GM23338 (cell line): ENCODE measurements around the gene HADHA. TPM values are rescaled to one million over a fixed set of nuclear protein-coding genes. Genes with fewer than 3 reads are reported as not detected.

ENCODE experiments used
- ATAC-seq: fragments of 200-7000 bp; cut with Tn5 transposase; 3 replicates; pipeline ENCODE4 v1.9.1; 2020
- DNase-seq: peaks from one replicate; pipeline ENCODE4 v3.0.0-alpha.2; 2015; ENCODE audit warnings: low spot score
- H2AFZ ChIP-seq: fragments of 200-600 bp; sonication (generic); 2 replicates; pipeline ENCODE4 v1.8.0; 2016; ENCODE audit warnings: antibody characterized with exemption, mild to moderate bottlenecking, moderate library complexity
- H3F3A ChIP-seq: fragments of 200-600 bp; sonication (generic); replicated peaks from 2 replicates; pipeline ENCODE4 v1.8.0; 2017; ENCODE audit warnings: antibody characterized with exemption, mixed run types, low read depth
- H3K27ac ChIP-seq: fragments of 200-600 bp; sonication (generic); 2 replicates; pipeline ENCODE4 v1.6.1; 2016; ENCODE audit warnings: low read depth
- H3K27me3 ChIP-seq: fragments of 200-600 bp; sonication (generic); 2 replicates; pipeline ENCODE4 v1.8.0; 2016; ENCODE audit warnings: mild to moderate bottlenecking, mixed run types, moderate library complexity; ENCODE audit not compliant: insufficient read depth
- H3K36me3 ChIP-seq: fragments of 200-600 bp; sonication (generic); 2 replicates; pipeline ENCODE4 v1.8.0; 2016; ENCODE audit warnings: mild to moderate bottlenecking; ENCODE audit not compliant: insufficient read depth
- H3K4me1 ChIP-seq: fragments of 200-600 bp; sonication (generic); 2 replicates; pipeline ENCODE4 v1.8.0; 2016; ENCODE audit warnings: mild to moderate bottlenecking, moderate library complexity; ENCODE audit not compliant: insufficient read depth
- H3K4me2 ChIP-seq: fragments of 200-600 bp; sonication (generic); 2 replicates; pipeline ENCODE4 v1.7.1; 2017; ENCODE audit warnings: mixed run types
- H3K4me3 ChIP-seq: fragments of 200-600 bp; sonication (generic); 2 replicates; pipeline ENCODE4 v1.6.1; 2016; ENCODE audit warnings: mixed run types
- H3K79me2 ChIP-seq: fragments of 200-600 bp; sonication (generic); replicated peaks from 2 replicates; pipeline ENCODE4 v1.8.0; 2017; ENCODE audit warnings: mild to moderate bottlenecking; ENCODE audit not compliant: insufficient read depth
- H3K9me2 ChIP-seq: fragments of 200-600 bp; sonication (generic); 2 replicates; pipeline ENCODE4 v1.8.0; 2017; ENCODE audit not compliant: insufficient read depth
- H4K20me1 ChIP-seq: fragments of 200-600 bp; sonication (generic); replicated peaks from 2 replicates; pipeline ENCODE4 v1.8.0; 2017; ENCODE audit warnings: mild to moderate bottlenecking; ENCODE audit not compliant: insufficient read depth
- H3K27ac Mint-ChIP-seq: 2 replicates; pipeline ENCODE4 v1.8.0; 2020; ENCODE audit warnings: inconsistent platforms, mild to moderate bottlenecking, moderate library complexity, mixed read lengths
- H3K27me3 Mint-ChIP-seq: 3 replicates; pipeline ENCODE4 v1.8.0; 2022; ENCODE audit warnings: low read depth, mild to moderate bottlenecking, moderate library complexity, mixed read lengths, inconsistent platforms; ENCODE audit not compliant: insufficient read depth, poor library complexity
- H3K36me3 Mint-ChIP-seq: 3 replicates; pipeline ENCODE4 v1.8.0; 2021; ENCODE audit warnings: low read depth, mild to moderate bottlenecking, inconsistent platforms, moderate library complexity, mixed read lengths
- H3K4me1 Mint-ChIP-seq: 3 replicates; pipeline ENCODE4 v1.8.0; 2020; ENCODE audit warnings: mild to moderate bottlenecking, inconsistent platforms, mixed read lengths
- H3K4me3 Mint-ChIP-seq: 3 replicates; pipeline ENCODE4 v1.8.0; 2021; ENCODE audit warnings: moderate library complexity, mild to moderate bottlenecking, inconsistent platforms, mixed read lengths
- H3K9me3 Mint-ChIP-seq: 3 replicates; pipeline ENCODE4 v1.8.0; 2020; ENCODE audit warnings: moderate library complexity, mild to moderate bottlenecking, inconsistent platforms, mixed read lengths
- CREB1 ChIP-seq: fragments of 250-450 bp; sonication (Bioruptor Pico); IDR thresholded peaks from 2 replicates; pipeline ENCODE4 v1.5.0; 2020; ENCODE audit warnings: low read depth, mild to moderate bottlenecking, moderate library complexity
- EZH2 ChIP-seq: fragments of 200-600 bp; sonication (generic); IDR thresholded peaks from one replicate; pipeline ENCODE4 v1.8.0; 2017; ENCODE audit warnings: antibody characterized with exemption, mild to moderate bottlenecking, low read depth; ENCODE audit not compliant: unreplicated experiment
- JUNB ChIP-seq: IDR thresholded peaks from one replicate; pipeline ENCODE4 v1.6.1; 2016; ENCODE audit warnings: antibody characterized with exemption; ENCODE audit not compliant: unreplicated experiment
- NANOG ChIP-seq: IDR thresholded peaks from 2 replicates; pipeline ENCODE4 v1.6.1; 2016; ENCODE audit warnings: antibody characterized with exemption, borderline replicate concordance
- POLR2AphosphoS5 ChIP-seq: IDR thresholded peaks from 2 replicates; pipeline ENCODE4 v1.6.1; 2016; ENCODE audit warnings: antibody characterized with exemption, low read depth
- STAT1 ChIP-seq: IDR thresholded peaks from one replicate; pipeline ENCODE4 v1.6.1; 2016; ENCODE audit warnings: antibody characterized with exemption; ENCODE audit not compliant: unreplicated experiment
- ZNF331 ChIP-seq: fragments of 250-450 bp; sonication (Bioruptor Pico); IDR thresholded peaks from 2 replicates; pipeline ENCODE4 v1.5.0; 2020; ENCODE audit warnings: low read depth, mild to moderate bottlenecking, moderate library complexity
- polyA plus RNA-seq: library from polyadenylated mRNA; unstranded; fragments of >200 nt; fragmentation: Nextera tagmentation; extraction: Ambion mirVana; gene quantifications from 2 replicates; pipeline ENCODE4 v1.2.1, GENCODE V29; 2016
- total RNA-seq: library from RNA; depleted of rRNA; stranded (reverse); fragments of >200 nt; shearing (Covaris generic); gene quantifications from 2 replicates; pipeline ENCODE4 v1.2.3, GENCODE V29; 2014
- TF ChIP-seq, protein P1 (sequence below): IDR thresholded peaks from 2 replicates; pipeline ENCODE4 v1.6.1; 2016; ENCODE audit warnings: antibody characterized with exemption
- TF ChIP-seq, protein P2 (sequence below), 2 experiments: fragments of 200-600 bp in 1 of 2; sonication (generic) in 1 of 2; conservative IDR thresholded peaks; 2 replicates each; pipeline versions ENCODE4 v1.5.1 to v1.6.1; 2016 to 2017; ENCODE audit warnings: antibody characterized with exemption in 2 of 2, low read depth in 2 of 2, mild to moderate bottlenecking in 2 of 2, moderate library complexity in 1 of 2
- TF ChIP-seq, protein P3 (sequence below): IDR thresholded peaks from one replicate; pipeline ENCODE4 v1.6.1; 2018; ENCODE audit warnings: antibody characterized with exemption; ENCODE audit not compliant: unreplicated experiment

HADHA gene
- total and polyA plus RNA-seq, 2 experiments from 2014 or later = 63.9 to 92.3 TPM

DNA sequence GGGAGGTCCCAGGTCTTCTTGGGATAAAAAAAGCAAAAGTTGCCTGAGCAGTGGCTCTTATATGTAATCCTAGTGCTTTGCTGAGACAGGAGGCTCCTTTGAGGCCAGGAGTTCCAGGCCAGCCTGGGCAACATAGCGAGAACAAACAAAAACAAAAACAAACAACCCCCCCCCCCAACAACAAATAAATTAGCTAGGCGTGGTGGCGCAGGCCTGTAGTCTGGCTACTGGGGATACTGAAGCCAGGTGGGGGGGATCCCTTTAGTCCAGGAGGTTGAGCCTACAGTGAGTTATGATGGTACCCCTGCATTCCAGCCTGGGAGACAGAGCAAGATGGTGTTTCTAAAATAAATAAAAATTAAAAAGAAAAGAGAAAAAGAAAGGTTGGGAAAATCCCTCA is 66.2 kb downstream of the HADHA start (continued):
- TF ChIP-seq, protein P1, sequence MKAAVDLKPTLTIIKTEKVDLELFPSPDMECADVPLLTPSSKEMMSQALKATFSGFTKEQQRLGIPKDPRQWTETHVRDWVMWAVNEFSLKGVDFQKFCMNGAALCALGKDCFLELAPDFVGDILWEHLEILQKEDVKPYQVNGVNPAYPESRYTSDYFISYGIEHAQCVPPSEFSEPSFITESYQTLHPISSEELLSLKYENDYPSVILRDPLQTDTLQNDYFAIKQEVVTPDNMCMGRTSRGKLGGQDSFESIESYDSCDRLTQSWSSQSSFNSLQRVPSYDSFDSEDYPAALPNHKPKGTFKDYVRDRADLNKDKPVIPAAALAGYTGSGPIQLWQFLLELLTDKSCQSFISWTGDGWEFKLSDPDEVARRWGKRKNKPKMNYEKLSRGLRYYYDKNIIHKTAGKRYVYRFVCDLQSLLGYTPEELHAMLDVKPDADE = no peak
- TF ChIP-seq EZH2 (no peak), ZNF331 (CRISPR knock-in tag) (no peak), POLR2AphosphoS5 (no peak), CREB1 (CRISPR knock-in tag) (no peak), STAT1 (no peak), NANOG (no peak)
- TF ChIP-seq, protein P2, sequence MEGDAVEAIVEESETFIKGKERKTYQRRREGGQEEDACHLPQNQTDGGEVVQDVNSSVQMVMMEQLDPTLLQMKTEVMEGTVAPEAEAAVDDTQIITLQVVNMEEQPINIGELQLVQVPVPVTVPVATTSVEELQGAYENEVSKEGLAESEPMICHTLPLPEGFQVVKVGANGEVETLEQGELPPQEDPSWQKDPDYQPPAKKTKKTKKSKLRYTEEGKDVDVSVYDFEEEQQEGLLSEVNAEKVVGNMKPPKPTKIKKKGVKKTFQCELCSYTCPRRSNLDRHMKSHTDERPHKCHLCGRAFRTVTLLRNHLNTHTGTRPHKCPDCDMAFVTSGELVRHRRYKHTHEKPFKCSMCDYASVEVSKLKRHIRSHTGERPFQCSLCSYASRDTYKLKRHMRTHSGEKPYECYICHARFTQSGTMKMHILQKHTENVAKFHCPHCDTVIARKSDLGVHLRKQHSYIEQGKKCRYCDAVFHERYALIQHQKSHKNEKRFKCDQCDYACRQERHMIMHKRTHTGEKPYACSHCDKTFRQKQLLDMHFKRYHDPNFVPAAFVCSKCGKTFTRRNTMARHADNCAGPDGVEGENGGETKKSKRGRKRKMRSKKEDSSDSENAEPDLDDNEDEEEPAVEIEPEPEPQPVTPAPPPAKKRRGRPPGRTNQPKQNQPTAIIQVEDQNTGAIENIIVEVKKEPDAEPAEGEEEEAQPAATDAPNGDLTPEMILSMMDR (conservative IDR thresholded peaks at IDR 0.05; ENCODE audit: low read depth in 2 of 2) = no peak

- ATAC-seq = no peak
- Mint-ChIP-seq H3K27ac (no peak overlapping the region), H3K27me3 (peaks cover 19% of the 10 kb centered on the region), H3K4me3 (no peak overlapping the region; the same call in 2 of the 3 replicates), H3K4me1 (peaks cover 30% of the 10 kb centered on the region), H3K36me3 (peaks cover 10% of the 10 kb centered on the region; the same call in 2 of the 3 replicates), H3K9me3 (no peaks in the 10 kb centered on the region)
- Histone ChIP-seq H3K4me1 (peaks cover 27% of the 10 kb centered on the region), H3K36me3 (peaks cover 4% of the 10 kb centered on the region; the same call in 1 of the 2 replicates), H3K27ac (no peak overlapping the region), H3K9me2 (no peaks in the 10 kb centered on the region), H3K79me2 (peaks cover 12% of the 10 kb centered on the region; the same call in 1 of the 2 replicates), H3K4me3 (no peak overlapping the region), H3F3A (no peaks in the 10 kb centered on the region), H4K20me1 (peaks cover 10% of the 10 kb centered on the region), H2AFZ (no peak overlapping the region), H3K4me2 (no peak overlapping the region), H3K27me3 (no peaks in the 10 kb centered on the region)
- no peak for TF ChIP-seq NANOG
- no peak for DNase-seq
Measured at GRCh38 chr2:26177122-26177521, 67.3 kb downstream of the HADHA start.

DNA sequence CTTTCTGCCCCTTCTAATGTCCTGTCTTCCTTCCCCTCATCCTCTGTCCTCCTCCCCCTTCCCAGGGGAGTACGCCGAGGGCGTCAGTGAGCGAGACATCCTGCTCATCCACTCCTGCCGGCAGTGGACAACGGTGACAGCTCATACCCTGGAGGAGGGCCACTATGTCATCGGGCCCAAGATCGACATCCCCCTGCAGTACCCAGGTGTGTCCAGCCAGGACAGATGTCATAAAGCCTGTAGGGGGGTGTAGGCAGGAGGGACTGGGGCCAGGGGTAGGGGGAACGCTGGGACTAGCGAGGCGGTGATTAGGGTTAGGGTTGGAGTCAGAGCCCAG is 68.2 kb downstream of the HADHA start:
- Histone ChIP-seq H3K27ac (no peak overlapping the region), H3K4me1 (peaks cover 27% of the 10 kb centered on the region), H4K20me1 (peaks cover 10% of the 10 kb centered on the region), H3K9me2 (no peaks in the 10 kb centered on the region), H3K4me3 (no peak overlapping the region), H3K4me2 (no peak overlapping the region), H3F3A (0 out of 2 replicates have a peak, but pooled peaks cover under 1% of the 10 kb centered on the region), H3K36me3 (peaks cover 4% of the 10 kb centered on the region; the same call in 1 of the 2 replicates), H2AFZ (no peak overlapping the region), H3K27me3 (no peaks in the 10 kb centered on the region), H3K79me2 (peaks cover 12% of the 10 kb centered on the region; the same call in 1 of the 2 replicates)
- Mint-ChIP-seq H3K4me1 (peaks cover 29% of the 10 kb centered on the region), H3K36me3 (peaks cover 13% of the 10 kb centered on the region; the same call in 2 of the 3 replicates), H3K4me3 (no peak overlapping the region), H3K9me3 (peaks cover 5% of the 10 kb centered on the region; the same call in 2 of the 3 replicates), H3K27ac (no peak overlapping the region), H3K27me3 (peaks cover 25% of the 10 kb centered on the region)
- no peak for ATAC-seq
- DNase-seq = no peak
- no peak for TF ChIP-seq CREB1 (CRISPR knock-in tag)
- no peak for TF ChIP-seq ZNF331 (CRISPR knock-in tag)
- TF ChIP-seq, protein P1 = no peak
- TF ChIP-seq JUNB = no peak
- TF ChIP-seq, protein P3, sequence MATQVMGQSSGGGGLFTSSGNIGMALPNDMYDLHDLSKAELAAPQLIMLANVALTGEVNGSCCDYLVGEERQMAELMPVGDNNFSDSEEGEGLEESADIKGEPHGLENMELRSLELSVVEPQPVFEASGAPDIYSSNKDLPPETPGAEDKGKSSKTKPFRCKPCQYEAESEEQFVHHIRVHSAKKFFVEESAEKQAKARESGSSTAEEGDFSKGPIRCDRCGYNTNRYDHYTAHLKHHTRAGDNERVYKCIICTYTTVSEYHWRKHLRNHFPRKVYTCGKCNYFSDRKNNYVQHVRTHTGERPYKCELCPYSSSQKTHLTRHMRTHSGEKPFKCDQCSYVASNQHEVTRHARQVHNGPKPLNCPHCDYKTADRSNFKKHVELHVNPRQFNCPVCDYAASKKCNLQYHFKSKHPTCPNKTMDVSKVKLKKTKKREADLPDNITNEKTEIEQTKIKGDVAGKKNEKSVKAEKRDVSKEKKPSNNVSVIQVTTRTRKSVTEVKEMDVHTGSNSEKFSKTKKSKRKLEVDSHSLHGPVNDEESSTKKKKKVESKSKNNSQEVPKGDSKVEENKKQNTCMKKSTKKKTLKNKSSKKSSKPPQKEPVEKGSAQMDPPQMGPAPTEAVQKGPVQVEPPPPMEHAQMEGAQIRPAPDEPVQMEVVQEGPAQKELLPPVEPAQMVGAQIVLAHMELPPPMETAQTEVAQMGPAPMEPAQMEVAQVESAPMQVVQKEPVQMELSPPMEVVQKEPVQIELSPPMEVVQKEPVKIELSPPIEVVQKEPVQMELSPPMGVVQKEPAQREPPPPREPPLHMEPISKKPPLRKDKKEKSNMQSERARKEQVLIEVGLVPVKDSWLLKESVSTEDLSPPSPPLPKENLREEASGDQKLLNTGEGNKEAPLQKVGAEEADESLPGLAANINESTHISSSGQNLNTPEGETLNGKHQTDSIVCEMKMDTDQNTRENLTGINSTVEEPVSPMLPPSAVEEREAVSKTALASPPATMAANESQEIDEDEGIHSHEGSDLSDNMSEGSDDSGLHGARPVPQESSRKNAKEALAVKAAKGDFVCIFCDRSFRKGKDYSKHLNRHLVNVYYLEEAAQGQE = no peak
